GM19372 (cell line): ENCODE measurements around the gene EFHD1.
"Not testable (repeated sequence)": the region's sequence is repeated elsewhere in the genome, so short reads cannot be mapped to it uniquely, and the experiment has no call there.

ENCODE experiments used
- ATAC-seq: cut with Tn5 transposase; IDR thresholded peaks from one replicate; pipeline ENCODE4 v1.9.1; 2021; ENCODE audit warnings: mild to moderate bottlenecking, low read depth, moderate library complexity; ENCODE audit not compliant: unreplicated experiment

Gene EFHD1

GRCh38 chr2:232645061-232645460 lies 11.7 kb downstream of the EFHD1 start:
- ATAC-seq: no peak

GRCh38 chr2:232646726-232647125 lies 13.3 kb downstream of the EFHD1 start:
- no peak for ATAC-seq

GRCh38 chr2:232647261-232647660 lies 13.9 kb downstream of the EFHD1 start:
- ATAC-seq: no peak

- ATAC-seq: no peak
Measured at GRCh38 chr2:232649033-232649432, 15.6 kb downstream of the EFHD1 start.

GRCh38 chr2:232652505-232652851 lies 19.1 kb downstream of the EFHD1 start:
- no peak for ATAC-seq

- no peak for ATAC-seq
Measured at GRCh38 chr2:232653441-232653840, 20.0 kb downstream of the EFHD1 start.

GRCh38 chr2:232655392-232655791 lies 22.0 kb downstream of the EFHD1 start:
- ATAC-seq: no peak

GRCh38 chr2:232658217-232658785 lies 24.9 kb downstream of the EFHD1 start:
- no peak for ATAC-seq

- ATAC-seq: no peak
Measured at GRCh38 chr2:232659359-232659758, 26.0 kb downstream of the EFHD1 start.

- no peak for ATAC-seq
Measured at GRCh38 chr2:232662486-232663260, 29.3 kb downstream of the EFHD1 start.

GRCh38 chr2:232666051-232666805 lies 32.8 kb downstream of the EFHD1 start:
- no peak for ATAC-seq

- ATAC-seq: no peak
Measured at GRCh38 chr2:232667989-232668583, 34.7 kb downstream of the EFHD1 start.

- no peak for ATAC-seq
Measured at GRCh38 chr2:232668805-232669444, 35.5 kb downstream of the EFHD1 start.

- ATAC-seq: no peak
Measured at GRCh38 chr2:232672588-232672987, 39.2 kb downstream of the EFHD1 start.

GRCh38 chr2:232674491-232674890 lies 41.1 kb downstream of the EFHD1 start:
- no peak for ATAC-seq

- ATAC-seq: no peak
Measured at GRCh38 chr2:232675381-232675780, 42.0 kb downstream of the EFHD1 start.

GRCh38 chr2:232680006-232680405 lies 46.6 kb downstream of the EFHD1 start:
- ATAC-seq: no peak

- ATAC-seq: no peak
Measured at GRCh38 chr2:232681527-232681926, 48.1 kb downstream of the EFHD1 start.

GRCh38 chr2:232683368-232683767 lies 50.0 kb downstream of the EFHD1 start:
- no peak for ATAC-seq

GRCh38 chr2:232685391-232685790 lies 52.0 kb downstream of the EFHD1 start:
- not testable (repeated sequence) for ATAC-seq
